Prostate gland (tissue), 2 donors: ENCODE data around the gene DKC1.

Experiments
- POLR2A ChIP-seq: fragments of 450-650 bp; IDR thresholded peaks from one replicate; pipeline ENCODE4 v1.6.1; 2016; ENCODE audit warnings: antibody characterized with exemption, mild to moderate bottlenecking
- POLR2AphosphoS5 ChIP-seq: sonication (generic); formaldehyde crosslinking; IDR thresholded peaks from one replicate; pipeline ENCODE4 v1.6.1; 2017; ENCODE audit warnings: antibody characterized with exemption
- TF ChIP-seq, protein P1 (sequence below), 4 experiments: fragments of 200-600 bp in 2 of 4; fragments of 450-650 bp in 2 of 4; sonication (generic) in 2 of 4; IDR thresholded peaks; 1 replicate in 3 of 4; 2 replicates in 1 of 4; pipeline ENCODE4 v1.5.1; 2016 to 2019; ENCODE audit warnings: antibody characterized with exemption in 4 of 4, mild to moderate bottlenecking in 2 of 4, moderate library complexity in 2 of 4

GRCh38 chrX:154791467-154791866, 28.8 kb downstream of the DKC1 start:
- TF ChIP-seq, protein P1, sequence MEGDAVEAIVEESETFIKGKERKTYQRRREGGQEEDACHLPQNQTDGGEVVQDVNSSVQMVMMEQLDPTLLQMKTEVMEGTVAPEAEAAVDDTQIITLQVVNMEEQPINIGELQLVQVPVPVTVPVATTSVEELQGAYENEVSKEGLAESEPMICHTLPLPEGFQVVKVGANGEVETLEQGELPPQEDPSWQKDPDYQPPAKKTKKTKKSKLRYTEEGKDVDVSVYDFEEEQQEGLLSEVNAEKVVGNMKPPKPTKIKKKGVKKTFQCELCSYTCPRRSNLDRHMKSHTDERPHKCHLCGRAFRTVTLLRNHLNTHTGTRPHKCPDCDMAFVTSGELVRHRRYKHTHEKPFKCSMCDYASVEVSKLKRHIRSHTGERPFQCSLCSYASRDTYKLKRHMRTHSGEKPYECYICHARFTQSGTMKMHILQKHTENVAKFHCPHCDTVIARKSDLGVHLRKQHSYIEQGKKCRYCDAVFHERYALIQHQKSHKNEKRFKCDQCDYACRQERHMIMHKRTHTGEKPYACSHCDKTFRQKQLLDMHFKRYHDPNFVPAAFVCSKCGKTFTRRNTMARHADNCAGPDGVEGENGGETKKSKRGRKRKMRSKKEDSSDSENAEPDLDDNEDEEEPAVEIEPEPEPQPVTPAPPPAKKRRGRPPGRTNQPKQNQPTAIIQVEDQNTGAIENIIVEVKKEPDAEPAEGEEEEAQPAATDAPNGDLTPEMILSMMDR (IDR thresholded peaks at IDR 0.05), result no peak
- no peak for TF ChIP-seq POLR2A
- no peak for TF ChIP-seq POLR2AphosphoS5
